LNCaP clone FGC (cell line): ENCODE results near the gene PRPSAP1.
"Not testable (repeated sequence)": the region's sequence is repeated elsewhere in the genome, so short reads cannot be mapped to it uniquely, and the experiment has no call there.

ENCODE experiments used
- DNase-seq: peaks from one replicate; pipeline ENCODE4 v3.0.0-alpha.2; 2011; ENCODE audit warnings: low read depth
- H3K4me3 ChIP-seq: 2 replicates; pipeline ENCODE4 v1.5.1; 2011; ENCODE audit warnings: mild to moderate bottlenecking, low read depth, low read length, control low read depth
- CTCF ChIP-seq: IDR thresholded peaks from 2 replicates; pipeline ENCODE4 v1.5.1; 2012; ENCODE audit warnings: mild to moderate bottlenecking; ENCODE audit not compliant: control insufficient read depth, insufficient read depth; ENCODE audit errors: extremely low read depth

Gene PRPSAP1

GRCh38 chr17:76268991-76269981 lies 84.4 kb downstream of the PRPSAP1 start:
- TF ChIP-seq CTCF, result no peak
- no peak overlapping the region for H3K4me3 ChIP-seq
- no peak for DNase-seq

- H3K4me3 ChIP-seq, result no peak overlapping the region
- no peak for DNase-seq
- TF ChIP-seq CTCF, result no peak
Measured at GRCh38 chr17:76268015-76268749, 85.5 kb downstream of the PRPSAP1 start.

GRCh38 chr17:76267581-76268001 lies 86.1 kb downstream of the PRPSAP1 start:
- H3K4me3 ChIP-seq, DNase-seq: not testable (repeated sequence)

GRCh38 chr17:76267051-76267576 lies 86.6 kb downstream of the PRPSAP1 start:
- no peak for TF ChIP-seq CTCF
- no peak for DNase-seq
- H3K4me3 ChIP-seq, result peak overlapping the region; percentile 69

- H3K4me3 ChIP-seq, result peak overlapping the region; percentile 69
- no peak for DNase-seq
- no peak for TF ChIP-seq CTCF
Measured at GRCh38 chr17:76266244-76266938, 87.3 kb downstream of the PRPSAP1 start.

GRCh38 chr17:76265624-76266243 lies 88.0 kb downstream of the PRPSAP1 start:
- TF ChIP-seq CTCF, result no peak
- peak overlapping the region; percentile 69 for H3K4me3 ChIP-seq
- no peak for DNase-seq
